Measurements from ENCODE around the gene SUFU. TPM values are rescaled to one million over a fixed set of nuclear protein-coding genes. Genes with fewer than 3 reads are reported as not detected.

The SUFU gene
- total and polyA plus RNA-seq, 2 of the 13 experiments (the other 11 are each of a cell fraction or from before 2014, with no cell fraction given), result 2.9 to 5.5 TPM

- ATAC-seq (no peak), FAIRE-seq (no peak), DNase-seq (ENCODE audit: low spot score) (no peak)
- Histone ChIP-seq H3K9me3 (ENCODE audit: low read length) (no peaks in the 10 kb centered on the region), H3K4me1 (ENCODE audit: insufficient read depth, low read length) (peaks cover 65% of the 10 kb centered on the region), H3K36me3 (replicated peaks in 1 of 2; ENCODE audit: control insufficient read depth in 1 of 2, insufficient read depth in 2 of 2, low read length in 2 of 2) (no peaks in the 10 kb centered on the region), H3K4me2 (ENCODE audit: low read depth, low read length) (no peak overlapping the region), H3K79me2 (ENCODE audit: insufficient read depth, low read length) (no peaks in the 10 kb centered on the region), H2AFZ (ENCODE audit: low read length) (no peak overlapping the region), H3K9ac (ENCODE audit: insufficient read depth, low read depth, low read length) (no peak overlapping the region), H3K4me3 (replicated peaks in 1 of 3; ENCODE audit: insufficient read depth in 1 of 3, low read depth in 2 of 3, low read length in 3 of 3) (no peak overlapping the region), H4K20me1 (ENCODE audit: insufficient read depth, low read length) (no peaks in the 10 kb centered on the region), H3K27ac (ENCODE audit: extremely low read length, insufficient read depth, low read length) (no peak overlapping the region), H3K27me3 (ENCODE audit: control insufficient read depth in 1 of 2, insufficient read depth in 2 of 2, low read length in 2 of 2) (no peaks in the 10 kb centered on the region)
- intact Hi-C loops (cut with micrococcal nuclease; ENCODE audit: unreplicated experiment) (loop anchor here (2.0 to 5.0 kb wide), 2 partner anchors 35 to 176 kb away; partner anchors contain the start of genes ACTR1A and SUFU), in situ Hi-C loops (cut with HindIII; ENCODE audit: extremely low pct_ligation_motif_present, low pct_unique_long_range_greater_than_20kb) (loop anchor here (5.0 kb wide), 1 partner anchor 34 kb away; the partner anchor contains the start of genes ARL3 and SFXN2)
- ChIA-PET CTCF (ENCODE audit: low intra/inter-chr PET ratio, low total read pairs) (interaction anchor here (1.6 kb wide), 1 partner anchor 51 kb away, joined by 5 read pairs; no protein-coding TSS in a partner anchor), POLR2A (interaction anchor here (1.7 to 2.4 kb wide), 4 partner anchors 8 to 32 kb away, joined by 4 to 16 read pairs (median 6); no protein-coding TSS in a partner anchor)
- TF ChIP-seq HNRNPLL (IDR thresholded peaks at IDR 0.05; ENCODE audit: low read depth, low read length, poor library complexity, severe bottlenecking) (no peak), ZNF414 (CRISPR knock-in tag; IDR thresholded peaks at IDR 0.05) (no peak), ISX (CRISPR knock-in tag; conservative IDR thresholded peaks at IDR 0.05) (no peak), MYPOP (CRISPR knock-in tag; IDR thresholded peaks at IDR 0.05) (no peak), NR2F6 (IDR thresholded peaks at IDR 0.05) (no peak), NR2F6 (CRISPR knock-in tag; IDR thresholded peaks at IDR 0.05) (no peak), KLF12 (CRISPR knock-in tag; IDR thresholded peaks at IDR 0.05; ENCODE audit: borderline replicate concordance) (no peak), GMEB1 (CRISPR knock-in tag; IDR thresholded peaks at IDR 0.05; ENCODE audit: borderline replicate concordance) (no peak), ATF7-NPFF (CRISPR knock-in tag; IDR thresholded peaks at IDR 0.05; ENCODE audit: low read depth) (no peak), ZBTB8A (CRISPR knock-in tag; IDR thresholded peaks at IDR 0.05; ENCODE audit: borderline replicate concordance, low read depth) (no peak), XRCC5 (optimal IDR thresholded peaks at IDR 0.05; ENCODE audit: low read length) (no peak), NR1H2 (CRISPR knock-in tag; IDR thresholded peaks at IDR 0.05; ENCODE audit: borderline replicate concordance, low read depth) (no peak), REPIN1 (CRISPR knock-in tag; IDR thresholded peaks at IDR 0.05; ENCODE audit: borderline replicate concordance, low read depth) (no peak), CEBPB (IDR thresholded peaks at IDR 0.05; ENCODE audit: borderline replicate concordance, low read depth, low read length) (no peak)
- WGBS (ENCODE audit: low lambda C conversion rate), result 66% methylated on average over 9 of the region's 9 CpGs
- BruUV-seq (replicated peaks), result no TSS peak
Measured at GRCh38 chr10:102678068-102678400, 174.3 kb downstream of the SUFU start.

All from HepG2 (cell line).